Mucosa of rectum (tissue), 2 donors: Measurements from ENCODE around the gene FAM221A.

ENCODE experiments used
- H3K27ac ChIP-seq, 2 donors: one replicate each; pipeline ENCODE4 v1.7.0; 2013; ENCODE audit warnings: inconsistent platforms in 2 of 2, low read depth in 2 of 2, low read length in 2 of 2
- H3K27me3 ChIP-seq, 2 donors: one replicate each; pipeline ENCODE4 v1.7.0; 2013; ENCODE audit warnings: low read length in 2 of 2; ENCODE audit not compliant: control insufficient read depth in 2 of 2, insufficient read depth in 2 of 2
- H3K36me3 ChIP-seq, 2 donors: one replicate each; pipeline ENCODE4 v1.7.0; 2013; ENCODE audit warnings: low read length in 2 of 2; ENCODE audit not compliant: control insufficient read depth in 2 of 2, insufficient read depth in 2 of 2
- H3K4me1 ChIP-seq, 2 donors: one replicate each; pipeline ENCODE4 v1.7.0; 2013; ENCODE audit warnings: low read length in 2 of 2, mild to moderate bottlenecking in 1 of 2; ENCODE audit not compliant: control insufficient read depth in 2 of 2, insufficient read depth in 2 of 2
- H3K4me3 ChIP-seq, 2 donors: one replicate each; pipeline ENCODE4 v1.7.0; 2013; ENCODE audit warnings: low read length in 2 of 2
- H3K9ac ChIP-seq, 2 donors: one replicate each; pipeline ENCODE4 v1.7.0; 2013; ENCODE audit warnings: low read length in 2 of 2, low read depth in 1 of 2, mild to moderate bottlenecking in 1 of 2
- H3K9me3 ChIP-seq, 2 donors: one replicate each; pipeline ENCODE4 v1.7.0; 2013; ENCODE audit warnings: low read length in 2 of 2; ENCODE audit not compliant: control insufficient read depth in 2 of 2
- donor health status: healthy.
- donor health status: Normal muscosa, but diverticular disease.

Gene FAM221A, protein sequence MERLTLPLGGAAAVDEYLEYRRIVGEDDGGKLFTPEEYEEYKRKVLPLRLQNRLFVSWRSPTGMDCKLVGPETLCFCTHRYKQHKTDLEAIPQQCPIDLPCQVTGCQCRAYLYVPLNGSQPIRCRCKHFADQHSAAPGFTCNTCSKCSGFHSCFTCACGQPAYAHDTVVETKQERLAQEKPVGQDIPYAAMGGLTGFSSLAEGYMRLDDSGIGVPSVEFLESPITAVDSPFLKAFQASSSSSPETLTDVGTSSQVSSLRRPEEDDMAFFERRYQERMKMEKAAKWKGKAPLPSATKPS

GRCh38 chr7:23679898-23680413, at the start of gene FAM221A:
Gene FAM221A, plus strand, starts transcription at chr7:23680199. Its CDS starts 20 bp downstream, at chr7:23680219.
- Histone ChIP-seq H3K4me3 (peak within 1 kb of the TSS; percentile 82 to 94), H3K4me1 (peaks cover 0 to 3% of the 10 kb centered on the region in 2 donors), H3K9ac (peak within 1 kb of the TSS; percentile 69 to 78), H3K27me3 (no peaks in the 10 kb centered on the region), H3K27ac (peak within 1 kb of the TSS; percentile 78 to 86), H3K36me3 (no peaks in the 10 kb centered on the region), H3K9me3 (no peaks in the 10 kb centered on the region)

GRCh38 chr7:23633417-23633816, 46.6 kb upstream of the FAM221A start:
- no peak overlapping the region for H3K9ac ChIP-seq
- no peak overlapping the region for H3K27ac ChIP-seq
- H3K4me3 ChIP-seq: no peak overlapping the region
- H3K4me1 ChIP-seq: no peaks in the 10 kb centered on the region
- no peaks in the 10 kb centered on the region for H3K36me3 ChIP-seq
- H3K27me3 ChIP-seq: no peaks in the 10 kb centered on the region
- H3K9me3 ChIP-seq: no peaks in the 10 kb centered on the region

GRCh38 chr7:23645822-23646221, 34.2 kb upstream of the FAM221A start:
- Histone ChIP-seq H3K4me1 (no peaks in the 10 kb centered on the region), H3K36me3 (no peaks in the 10 kb centered on the region), H3K4me3 (no peak overlapping the region), H3K27me3 (no peaks in the 10 kb centered on the region), H3K9ac (no peak overlapping the region), H3K9me3 (no peaks in the 10 kb centered on the region), H3K27ac (no peak overlapping the region)

GRCh38 chr7:23653942-23654341, 26.1 kb upstream of the FAM221A start:
- Histone ChIP-seq H3K9me3 (peaks cover 6 to 8% of the 10 kb centered on the region in 2 donors), H3K4me3 (no peak overlapping the region), H3K27ac (no peak overlapping the region), H3K9ac (no peak overlapping the region), H3K36me3 (no peaks in the 10 kb centered on the region), H3K27me3 (no peaks in the 10 kb centered on the region), H3K4me1 (no peaks in the 10 kb centered on the region)

GRCh38 chr7:23654508-23654907, 25.5 kb upstream of the FAM221A start:
- Histone ChIP-seq H3K27ac (no peak overlapping the region), H3K36me3 (no peaks in the 10 kb centered on the region), H3K9ac (no peak overlapping the region), H3K9me3 (peaks cover 6 to 8% of the 10 kb centered on the region in 2 donors), H3K4me1 (no peaks in the 10 kb centered on the region), H3K4me3 (no peak overlapping the region), H3K27me3 (no peaks in the 10 kb centered on the region)

DNA sequence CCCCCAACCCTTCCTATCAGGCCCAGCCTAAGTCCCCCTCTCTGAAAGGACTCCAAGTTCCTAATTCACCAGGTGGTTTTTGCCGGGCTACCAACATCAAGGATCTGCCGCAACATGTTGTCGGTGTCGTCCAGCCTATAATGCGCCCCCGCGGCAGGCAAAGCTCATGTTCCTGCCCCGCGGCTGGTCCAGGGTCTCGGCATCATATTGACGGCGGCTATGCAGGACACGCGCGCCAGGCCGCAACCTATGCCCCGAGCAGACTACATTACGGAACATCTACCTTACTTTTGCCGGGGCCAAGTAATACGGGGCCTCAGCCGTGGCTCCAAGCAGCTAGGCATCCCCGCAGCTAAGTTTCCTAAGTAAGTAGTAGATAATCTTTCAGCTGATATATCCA, 24.6 kb upstream of the FAM221A start:
- no peaks in the 10 kb centered on the region for H3K27me3 ChIP-seq
- H3K9me3 ChIP-seq: peaks cover 6 to 8% of the 10 kb centered on the region in 2 donors
- H3K9ac ChIP-seq: no peak overlapping the region
- H3K27ac ChIP-seq: no peak overlapping the region
- no peaks in the 10 kb centered on the region for H3K36me3 ChIP-seq
- no peaks in the 10 kb centered on the region for H3K4me1 ChIP-seq
- no peak overlapping the region for H3K4me3 ChIP-seq

DNA sequence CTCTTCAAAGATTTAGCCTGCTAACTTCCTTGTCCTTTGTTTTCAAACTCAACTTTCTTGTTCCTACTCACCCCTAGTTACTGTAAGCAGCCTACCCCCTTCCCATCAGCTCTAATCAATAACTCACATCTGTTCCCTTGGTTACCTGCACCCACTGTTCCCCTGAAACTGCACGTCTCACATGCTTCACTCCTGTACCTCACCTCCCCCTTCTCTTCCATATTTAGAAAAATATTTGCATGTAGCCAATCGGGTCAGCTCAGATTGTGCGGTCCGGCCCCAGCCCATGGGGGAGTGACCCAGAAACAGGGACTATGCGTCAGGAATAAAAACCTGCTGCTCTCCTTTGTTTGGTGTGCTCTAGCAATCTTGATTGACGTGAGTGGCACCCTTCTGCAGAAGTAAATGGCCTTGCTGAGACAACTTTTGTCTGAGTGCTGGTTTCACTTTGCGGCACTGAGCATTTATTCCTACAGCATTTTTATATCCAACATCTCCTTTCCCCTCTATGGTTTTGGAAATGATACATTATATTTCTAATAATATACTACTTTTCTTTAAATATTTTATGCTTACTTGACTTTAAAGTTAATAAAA, 21.1 kb upstream of the FAM221A start:
- no peaks in the 10 kb centered on the region for H3K27me3 ChIP-seq
- H3K9me3 ChIP-seq: peaks cover 5% of the 10 kb centered on the region in 2 donors
- H3K4me1 ChIP-seq: no peaks in the 10 kb centered on the region
- H3K4me3 ChIP-seq: no peak overlapping the region
- H3K36me3 ChIP-seq: no peaks in the 10 kb centered on the region
- H3K9ac ChIP-seq: no peak overlapping the region
- H3K27ac ChIP-seq: no peak overlapping the region

GRCh38 chr7:23661385-23661784, 18.6 kb upstream of the FAM221A start:
- Histone ChIP-seq H3K4me1 (no peaks in the 10 kb centered on the region), H3K36me3 (no peaks in the 10 kb centered on the region), H3K9me3 (no peaks in the 10 kb centered on the region), H3K27ac (no peak overlapping the region), H3K9ac (no peak overlapping the region), H3K4me3 (no peak overlapping the region), H3K27me3 (no peaks in the 10 kb centered on the region)

DNA sequence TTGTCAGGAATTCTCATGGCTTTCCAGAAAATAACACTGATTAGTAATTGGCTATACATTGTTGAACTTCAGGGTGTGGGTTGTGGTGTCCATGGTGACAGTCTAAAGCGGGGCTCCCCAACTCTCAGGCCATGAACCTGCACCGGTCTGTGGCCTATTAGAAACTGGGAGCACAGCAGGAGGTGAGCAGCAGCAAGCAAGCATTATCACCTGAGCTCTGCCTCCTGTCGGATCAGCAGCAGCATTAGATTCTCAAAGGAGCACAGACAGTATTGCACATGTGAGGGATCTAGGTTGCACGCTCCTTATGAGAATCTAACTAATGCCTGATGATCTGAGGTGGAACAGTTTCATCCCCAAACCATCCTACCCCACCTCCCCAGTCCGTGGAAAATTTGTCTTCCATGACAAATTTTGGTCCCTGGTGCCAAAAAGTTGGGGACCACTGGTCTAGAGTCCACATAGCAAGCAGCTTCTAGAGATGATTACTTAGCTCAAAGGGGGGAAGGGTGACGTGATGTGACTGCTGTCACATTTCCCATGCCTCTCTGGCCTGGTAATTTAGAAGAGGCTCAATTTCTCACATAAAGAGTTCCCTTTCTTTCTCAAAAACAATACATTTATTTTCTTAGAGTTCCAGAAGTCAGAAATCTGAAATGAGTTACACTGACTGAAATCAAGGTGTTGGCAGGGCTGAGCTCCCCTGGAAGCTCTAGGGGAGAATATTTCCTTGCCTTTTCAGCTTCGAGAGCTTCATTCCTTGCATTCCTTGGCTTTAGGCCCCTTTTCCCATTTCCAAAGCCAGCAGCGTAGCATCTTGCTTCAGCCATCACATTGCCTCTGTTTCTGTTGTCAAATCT, 17.6 kb upstream of the FAM221A start:
- Histone ChIP-seq H3K36me3 (no peaks in the 10 kb centered on the region), H3K9ac (no peak overlapping the region), H3K9me3 (no peaks in the 10 kb centered on the region)

DNA sequence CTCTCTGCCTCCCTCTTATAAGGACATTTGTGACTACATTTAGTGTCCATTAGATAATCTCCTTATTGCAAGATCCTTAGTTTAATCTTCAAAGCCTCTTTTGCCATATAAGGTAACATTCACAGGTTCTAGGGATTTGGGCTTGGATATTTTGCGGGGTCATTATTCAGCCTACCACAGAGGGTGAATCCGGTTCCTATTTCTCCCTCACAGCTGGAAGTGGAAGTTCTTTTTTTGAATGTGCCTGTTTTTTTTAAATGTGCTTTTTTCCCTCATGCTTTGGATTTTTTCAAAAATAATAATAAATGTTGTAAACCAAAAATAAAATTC, 17.1 kb upstream of the FAM221A start:
- Histone ChIP-seq H3K9me3 (no peaks in the 10 kb centered on the region), H3K27ac (no peak overlapping the region), H3K9ac (no peak overlapping the region), H3K4me3 (no peak overlapping the region), H3K36me3 (no peaks in the 10 kb centered on the region), H3K27me3 (no peaks in the 10 kb centered on the region), H3K4me1 (no peaks in the 10 kb centered on the region)

More for the DNA sequence above, 17.6 kb upstream of the FAM221A start:
- Histone ChIP-seq H3K27ac (no peak overlapping the region), H3K27me3 (no peaks in the 10 kb centered on the region), H3K4me1 (no peaks in the 10 kb centered on the region), H3K4me3 (no peak overlapping the region)
